Activated effector memory CD4-positive, alpha-beta T cell treated with anti-CD3 and anti-CD28 coated beads, Interleukin-2, amount 50 U/mL, for 16 hours (primary cell): ENCODE measurements around the gene CD1C.
"Not testable (repeated sequence)": the region's sequence is repeated elsewhere in the genome, so short reads cannot be mapped to it uniquely, and the experiment has no call there.

Source experiments
- DNase-seq: peaks from one replicate; pipeline ENCODE4 v3.0.0-alpha.2; 2020

CD1C gene

GRCh38 chr1:158329733-158330132 is 40.0 kb downstream of the CD1C start:
- no peak for DNase-seq

GRCh38 chr1:158330391-158331105 is 40.8 kb downstream of the CD1C start:
- no peak for DNase-seq

DNA sequence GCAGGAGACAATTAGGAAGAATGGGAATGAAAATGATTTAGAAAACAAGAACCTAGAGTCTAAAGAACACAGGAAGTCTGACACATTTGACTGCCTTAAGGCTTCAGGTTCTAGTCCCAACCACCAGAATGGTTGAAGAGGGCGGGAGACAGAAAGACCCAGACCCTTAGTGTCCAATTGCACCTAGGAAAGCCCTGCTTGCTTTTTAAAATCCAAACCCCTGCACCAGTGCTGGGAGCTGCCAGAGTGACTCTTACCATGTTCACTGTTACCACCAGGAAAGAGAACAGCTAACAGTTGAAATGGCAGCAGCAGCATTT is 41.3 kb downstream of the CD1C start:
- DNase-seq: no peak

DNA sequence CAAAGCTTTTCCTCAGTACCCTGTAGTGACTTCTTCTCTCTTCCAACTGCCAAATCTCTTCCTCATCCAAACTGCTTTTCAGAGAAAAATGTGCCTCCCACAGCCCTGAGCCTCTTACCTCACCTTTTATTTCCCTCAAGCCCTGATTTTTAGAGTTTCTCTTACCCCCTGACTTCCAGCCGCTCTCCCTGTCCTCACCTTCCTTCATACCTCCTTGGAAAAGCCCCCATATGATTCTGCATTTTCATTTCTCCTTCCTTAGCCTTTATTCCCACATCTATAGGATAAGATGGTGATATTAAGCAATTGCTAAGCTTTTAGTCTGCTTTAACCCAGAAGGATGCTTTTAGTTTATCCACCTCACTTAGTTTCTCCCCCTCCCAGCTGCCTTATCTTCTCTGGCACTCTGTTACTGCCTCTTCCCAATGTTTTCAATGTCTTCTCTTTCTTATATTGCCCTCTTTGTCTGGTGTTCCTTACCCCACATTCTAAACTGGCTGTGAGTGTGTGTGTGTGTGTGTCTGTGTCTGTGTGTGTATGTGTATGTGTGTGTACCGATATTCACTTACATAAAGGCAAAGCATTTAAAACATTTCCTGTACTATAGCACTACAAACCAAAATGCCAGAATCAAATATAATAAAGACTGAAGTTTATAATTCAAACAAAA is 41.9 kb downstream of the CD1C start, which contains the start of gene CD1B:
TSS of gene CD1B (minus strand) at position 51 of the 670 bp plus-strand sequence. CDS start 108 bp downstream, outside the sequence.
- DNase-seq: no peak

- no peak for DNase-seq
These were observed 43.9 kb downstream of the CD1C start for GRCh38 chr1:158333405-158334155.

GRCh38 chr1:158334526-158335212 is 44.9 kb downstream of the CD1C start:
- DNase-seq: no peak

GRCh38 chr1:158335213-158335532 is 45.5 kb downstream of the CD1C start:
- DNase-seq: no peak

- DNase-seq: not testable (repeated sequence)
These were observed 46.7 kb downstream of the CD1C start for GRCh38 chr1:158336413-158336812.
